ENCODE measurements around the gene RAB3GAP2. TPM values are rescaled to one million over a fixed set of nuclear protein-coding genes. Genes with fewer than 3 reads are reported as not detected.

The RAB3GAP2 gene
- total and polyA plus RNA-seq, 2 of the 13 experiments (the other 11 are each of a cell fraction or from before 2014, with no cell fraction given) = 22.6 to 25.0 TPM

DNA sequence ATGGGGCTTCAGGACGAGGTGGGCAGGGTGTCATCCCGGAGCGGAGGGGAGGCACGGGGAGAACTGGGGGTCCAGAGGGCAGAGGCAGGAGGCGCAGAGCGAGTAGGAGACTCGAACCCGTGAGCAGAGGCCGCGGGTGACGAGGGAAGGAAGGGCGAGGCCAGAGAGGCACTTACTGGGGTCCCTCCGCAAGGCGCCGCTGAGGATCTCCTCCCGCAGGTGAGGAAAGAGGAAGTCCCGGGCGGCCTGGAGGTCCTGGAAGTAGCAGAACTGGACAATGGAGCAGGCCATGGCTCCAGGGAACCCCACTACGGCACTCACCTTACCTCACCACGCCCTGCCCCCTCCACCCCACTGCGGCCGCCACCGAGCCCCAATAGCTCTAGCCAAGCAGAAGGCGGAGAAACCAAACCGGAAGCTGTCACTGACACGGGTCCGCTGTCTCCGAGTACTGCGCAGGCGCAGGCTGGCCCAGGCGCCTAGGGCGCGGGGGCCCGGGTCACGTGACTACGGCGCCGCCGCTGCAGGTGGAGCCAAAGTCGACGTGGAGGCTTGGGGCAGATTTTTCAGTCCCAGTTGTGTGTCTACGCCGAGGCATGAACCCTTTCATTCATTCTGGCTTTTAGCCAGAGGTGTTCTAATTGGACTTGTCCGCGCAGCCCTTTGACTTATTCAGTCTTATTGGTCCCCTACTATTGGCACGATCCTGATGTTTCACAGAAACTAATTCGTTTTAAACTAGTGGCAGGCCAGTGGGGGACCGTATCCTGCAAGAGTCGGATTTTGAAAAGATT, at the start of gene RAB3GAP2 (continued):
- TF ChIP-seq EED (CRISPR knock-in tag; IDR thresholded peaks at IDR 0.05) = no peak
- TF ChIP-seq, protein P1, sequence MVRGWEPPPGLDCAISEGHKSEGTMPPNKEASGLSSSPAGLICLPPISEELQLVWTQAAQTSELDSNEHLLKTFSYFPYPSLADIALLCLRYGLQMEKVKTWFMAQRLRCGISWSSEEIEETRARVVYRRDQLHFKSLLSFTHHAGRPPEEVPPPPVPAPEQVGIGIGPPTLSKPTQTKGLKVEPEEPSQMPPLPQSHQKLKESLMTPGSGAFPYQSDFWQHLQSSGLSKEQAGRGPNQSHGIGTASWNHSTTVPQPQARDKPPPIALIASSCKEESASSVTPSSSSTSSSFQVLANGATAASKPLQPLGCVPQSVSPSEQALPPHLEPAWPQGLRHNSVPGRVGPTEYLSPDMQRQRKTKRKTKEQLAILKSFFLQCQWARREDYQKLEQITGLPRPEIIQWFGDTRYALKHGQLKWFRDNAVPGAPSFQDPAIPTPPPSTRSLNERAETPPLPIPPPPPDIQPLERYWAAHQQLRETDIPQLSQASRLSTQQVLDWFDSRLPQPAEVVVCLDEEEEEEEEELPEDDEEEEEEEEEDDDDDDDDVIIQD (CRISPR knock-in tag; IDR thresholded peaks at IDR 0.05; ENCODE audit: low read depth) = peak; percentile 88
- no peak for TF ChIP-seq ZNF260 (CRISPR knock-in tag; IDR thresholded peaks at IDR 0.05; ENCODE audit: borderline replicate concordance, low read depth)
- TF ChIP-seq, protein P2, sequence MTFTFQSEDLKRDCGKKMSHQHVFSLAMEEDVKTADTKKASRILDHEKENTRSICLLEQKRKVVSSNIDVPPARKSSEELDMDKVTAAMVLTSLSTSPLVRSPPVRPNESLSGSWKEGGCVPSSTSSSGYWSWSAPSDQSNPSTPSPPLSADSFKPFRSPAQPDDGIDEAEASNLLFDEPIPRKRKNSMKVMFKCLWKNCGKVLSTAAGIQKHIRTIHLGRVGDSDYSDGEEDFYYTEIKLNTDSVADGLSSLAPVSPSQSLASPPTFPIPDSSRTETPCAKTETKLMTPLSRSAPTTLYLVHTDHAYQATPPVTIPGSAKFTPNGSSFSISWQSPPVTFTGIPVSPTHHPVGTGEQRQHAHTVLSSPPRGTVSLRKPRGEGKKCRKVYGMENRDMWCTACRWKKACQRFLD (CRISPR knock-in tag; IDR thresholded peaks at IDR 0.05; ENCODE audit: borderline replicate concordance) = no peak
- no peak for TF ChIP-seq SP1 (IDR thresholded peaks at IDR 0.05)
- no peak for TF ChIP-seq SP1 (CRISPR knock-in tag; IDR thresholded peaks at IDR 0.05)
- TF ChIP-seq ZNF674 (CRISPR knock-in tag; IDR thresholded peaks at IDR 0.05; ENCODE audit: low read depth) = no peak
- TF ChIP-seq, protein P3, sequence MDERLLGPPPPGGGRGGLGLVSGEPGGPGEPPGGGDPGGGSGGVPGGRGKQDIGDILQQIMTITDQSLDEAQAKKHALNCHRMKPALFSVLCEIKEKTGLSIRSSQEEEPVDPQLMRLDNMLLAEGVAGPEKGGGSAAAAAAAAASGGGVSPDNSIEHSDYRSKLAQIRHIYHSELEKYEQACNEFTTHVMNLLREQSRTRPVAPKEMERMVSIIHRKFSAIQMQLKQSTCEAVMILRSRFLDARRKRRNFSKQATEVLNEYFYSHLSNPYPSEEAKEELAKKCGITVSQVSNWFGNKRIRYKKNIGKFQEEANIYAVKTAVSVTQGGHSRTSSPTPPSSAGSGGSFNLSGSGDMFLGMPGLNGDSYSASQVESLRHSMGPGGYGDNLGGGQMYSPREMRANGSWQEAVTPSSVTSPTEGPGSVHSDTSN (CRISPR knock-in tag; IDR thresholded peaks at IDR 0.05) = no peak
- TF ChIP-seq, protein P4, sequence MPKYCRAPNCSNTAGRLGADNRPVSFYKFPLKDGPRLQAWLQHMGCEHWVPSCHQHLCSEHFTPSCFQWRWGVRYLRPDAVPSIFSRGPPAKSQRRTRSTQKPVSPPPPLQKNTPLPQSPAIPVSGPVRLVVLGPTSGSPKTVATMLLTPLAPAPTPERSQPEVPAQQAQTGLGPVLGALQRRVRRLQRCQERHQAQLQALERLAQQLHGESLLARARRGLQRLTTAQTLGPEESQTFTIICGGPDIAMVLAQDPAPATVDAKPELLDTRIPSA (CRISPR knock-in tag; IDR thresholded peaks at IDR 0.05; ENCODE audit: borderline replicate concordance) = peak; percentile 81
- TF ChIP-seq, protein P5, sequence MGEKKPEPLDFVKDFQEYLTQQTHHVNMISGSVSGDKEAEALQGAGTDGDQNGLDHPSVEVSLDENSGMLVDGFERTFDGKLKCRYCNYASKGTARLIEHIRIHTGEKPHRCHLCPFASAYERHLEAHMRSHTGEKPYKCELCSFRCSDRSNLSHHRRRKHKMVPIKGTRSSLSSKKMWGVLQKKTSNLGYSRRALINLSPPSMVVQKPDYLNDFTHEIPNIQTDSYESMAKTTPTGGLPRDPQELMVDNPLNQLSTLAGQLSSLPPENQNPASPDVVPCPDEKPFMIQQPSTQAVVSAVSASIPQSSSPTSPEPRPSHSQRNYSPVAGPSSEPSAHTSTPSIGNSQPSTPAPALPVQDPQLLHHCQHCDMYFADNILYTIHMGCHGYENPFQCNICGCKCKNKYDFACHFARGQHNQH (CRISPR knock-in tag; IDR thresholded peaks at IDR 0.05) = peak; percentile 35; the same call in 1 of the 2 replicates
- TF ChIP-seq ZNF839 (CRISPR knock-in tag; IDR thresholded peaks at IDR 0.05; ENCODE audit: borderline replicate concordance) = no peak
- peak; percentile 32; the same call in 1 of the 2 replicates for TF ChIP-seq ISL2 (CRISPR knock-in tag; IDR thresholded peaks at IDR 0.05)
- no peak for TF ChIP-seq ZNF180 (CRISPR knock-in tag; IDR thresholded peaks at IDR 0.05; ENCODE audit: borderline replicate concordance, low read depth)
- no peak for TF ChIP-seq ZNF3 (CRISPR knock-in tag; IDR thresholded peaks at IDR 0.05)
- TF ChIP-seq FOXK1 (CRISPR knock-in tag; IDR thresholded peaks at IDR 0.05; ENCODE audit: borderline replicate concordance, low read depth) = no peak; the same call in 1 of the 2 replicates
- TF ChIP-seq, protein P6, sequence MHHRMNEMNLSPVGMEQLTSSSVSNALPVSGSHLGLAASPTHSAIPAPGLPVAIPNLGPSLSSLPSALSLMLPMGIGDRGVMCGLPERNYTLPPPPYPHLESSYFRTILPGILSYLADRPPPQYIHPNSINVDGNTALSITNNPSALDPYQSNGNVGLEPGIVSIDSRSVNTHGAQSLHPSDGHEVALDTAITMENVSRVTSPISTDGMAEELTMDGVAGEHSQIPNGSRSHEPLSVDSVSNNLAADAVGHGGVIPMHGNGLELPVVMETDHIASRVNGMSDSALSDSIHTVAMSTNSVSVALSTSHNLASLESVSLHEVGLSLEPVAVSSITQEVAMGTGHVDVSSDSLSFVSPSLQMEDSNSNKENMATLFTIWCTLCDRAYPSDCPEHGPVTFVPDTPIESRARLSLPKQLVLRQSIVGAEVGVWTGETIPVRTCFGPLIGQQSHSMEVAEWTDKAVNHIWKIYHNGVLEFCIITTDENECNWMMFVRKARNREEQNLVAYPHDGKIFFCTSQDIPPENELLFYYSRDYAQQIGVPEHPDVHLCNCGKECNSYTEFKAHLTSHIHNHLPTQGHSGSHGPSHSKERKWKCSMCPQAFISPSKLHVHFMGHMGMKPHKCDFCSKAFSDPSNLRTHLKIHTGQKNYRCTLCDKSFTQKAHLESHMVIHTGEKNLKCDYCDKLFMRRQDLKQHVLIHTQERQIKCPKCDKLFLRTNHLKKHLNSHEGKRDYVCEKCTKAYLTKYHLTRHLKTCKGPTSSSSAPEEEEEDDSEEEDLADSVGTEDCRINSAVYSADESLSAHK (CRISPR knock-in tag; IDR thresholded peaks at IDR 0.05; ENCODE audit: borderline replicate concordance) = no peak
- TF ChIP-seq, protein P7, sequence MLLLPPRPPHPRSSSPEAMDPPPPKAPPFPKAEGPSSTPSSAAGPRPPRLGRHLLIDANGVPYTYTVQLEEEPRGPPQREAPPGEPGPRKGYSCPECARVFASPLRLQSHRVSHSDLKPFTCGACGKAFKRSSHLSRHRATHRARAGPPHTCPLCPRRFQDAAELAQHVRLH (CRISPR knock-in tag; IDR thresholded peaks at IDR 0.05; ENCODE audit: borderline replicate concordance, low read depth) = no peak
- TF ChIP-seq CAMTA2 (CRISPR knock-in tag; IDR thresholded peaks at IDR 0.05; ENCODE audit: borderline replicate concordance) = no peak
- TF ChIP-seq, protein P8, sequence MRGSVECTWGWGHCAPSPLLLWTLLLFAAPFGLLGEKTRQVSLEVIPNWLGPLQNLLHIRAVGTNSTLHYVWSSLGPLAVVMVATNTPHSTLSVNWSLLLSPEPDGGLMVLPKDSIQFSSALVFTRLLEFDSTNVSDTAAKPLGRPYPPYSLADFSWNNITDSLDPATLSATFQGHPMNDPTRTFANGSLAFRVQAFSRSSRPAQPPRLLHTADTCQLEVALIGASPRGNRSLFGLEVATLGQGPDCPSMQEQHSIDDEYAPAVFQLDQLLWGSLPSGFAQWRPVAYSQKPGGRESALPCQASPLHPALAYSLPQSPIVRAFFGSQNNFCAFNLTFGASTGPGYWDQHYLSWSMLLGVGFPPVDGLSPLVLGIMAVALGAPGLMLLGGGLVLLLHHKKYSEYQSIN (CRISPR knock-in tag; IDR thresholded peaks at IDR 0.05; ENCODE audit: borderline replicate concordance) = no peak
